Type B pancreatic cell (in vitro differentiated cells): ENCODE measurements around the gene INSR. TPM values are rescaled to one million over a fixed set of nuclear protein-coding genes. Genes with fewer than 3 reads are reported as not detected.

Source experiments
- DNase-seq: peaks from one replicate; pipeline ENCODE4 v3.0.0; 2021; ENCODE audit warnings: mixed read lengths; ENCODE audit not compliant: unreplicated experiment; ENCODE audit errors: extremely low spot score
- H3K27ac Mint-ChIP-seq: 2 replicates; pipeline ENCODE4 v1.8.0; 2021; ENCODE audit warnings: mild to moderate bottlenecking, mixed read lengths
- H3K27me3 Mint-ChIP-seq: 2 replicates; pipeline ENCODE4 v1.8.0; 2021; ENCODE audit warnings: mixed read lengths
- H3K36me3 Mint-ChIP-seq: 2 replicates; pipeline ENCODE4 v1.8.0; 2021; ENCODE audit warnings: mixed read lengths
- H3K4me1 Mint-ChIP-seq: one replicate; pipeline ENCODE4 v1.8.0; 2021; ENCODE audit warnings: mixed read lengths; ENCODE audit not compliant: unreplicated experiment
- H3K4me3 Mint-ChIP-seq: 2 replicates; pipeline ENCODE4 v1.8.0; 2021; ENCODE audit warnings: mild to moderate bottlenecking, mixed read lengths
- H3K9me3 Mint-ChIP-seq: 2 replicates; pipeline ENCODE4 v1.8.0; 2021; ENCODE audit warnings: mixed read lengths
- CTCF ChIP-seq: fragments of 200-600 bp; sonication (generic); conservative IDR thresholded peaks from 2 replicates; pipeline ENCODE4 v1.5.0; 2021; ENCODE audit warnings: antibody characterized with exemption, mild to moderate bottlenecking
- total RNA-seq: library from RNA; stranded (reverse); gene quantifications from 2 replicates; pipeline ENCODE4 v1.2.1, GENCODE V29; 2021; ENCODE audit warnings: low replicate concordance

The INSR gene
- total RNA-seq, 1 donor from 2014 or later = 33.7 TPM

- no peak for TF ChIP-seq CTCF
- Mint-ChIP-seq H3K9me3 (no peaks in the 10 kb centered on the region), H3K4me3 (no peak overlapping the region), H3K4me1 (peaks cover 27% of the 10 kb centered on the region), H3K36me3 (peaks cover 39% of the 10 kb centered on the region), H3K27ac (no peak overlapping the region), H3K27me3 (no peaks in the 10 kb centered on the region)
- DNase-seq = no peak
Observed at GRCh38 chr19:7266832-7267231, 27.4 kb downstream of the INSR start.

DNA sequence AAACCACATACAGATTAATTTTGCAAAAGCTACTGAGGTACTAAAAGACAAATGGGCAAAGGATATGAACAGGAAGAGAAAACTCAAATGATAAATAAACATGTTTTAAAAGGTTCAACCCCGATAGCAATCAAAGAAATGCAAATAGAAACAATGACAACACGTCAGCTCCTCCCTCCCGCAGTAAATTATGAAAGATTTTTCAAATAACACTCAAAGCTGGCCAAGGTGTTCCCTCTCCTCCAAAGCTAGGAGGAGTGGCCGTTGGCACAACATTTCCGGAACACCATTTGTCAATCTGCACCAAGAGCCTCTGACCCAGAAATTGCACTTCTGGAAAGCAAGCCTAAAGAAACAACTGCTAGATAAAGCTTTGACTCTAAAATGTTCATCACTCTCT lies 28.3 kb downstream of the INSR start:
- DNase-seq = no peak
- Mint-ChIP-seq H3K4me3 (peak overlapping the region; percentile 69), H3K27ac (peak overlapping the region; percentile 64), H3K9me3 (no peaks in the 10 kb centered on the region), H3K36me3 (peaks cover 39% of the 10 kb centered on the region), H3K4me1 (peaks cover 27% of the 10 kb centered on the region), H3K27me3 (no peaks in the 10 kb centered on the region)
- no peak for TF ChIP-seq CTCF

GRCh38 chr19:7264858-7265257 lies 29.4 kb downstream of the INSR start:
- no peak overlapping the region for H3K4me3 Mint-ChIP-seq
- DNase-seq = no peak
- H3K36me3 Mint-ChIP-seq = peaks cover 39% of the 10 kb centered on the region
- H3K27ac Mint-ChIP-seq = no peak overlapping the region
- H3K9me3 Mint-ChIP-seq = no peaks in the 10 kb centered on the region
- peaks cover 27% of the 10 kb centered on the region for H3K4me1 Mint-ChIP-seq
- H3K27me3 Mint-ChIP-seq = no peaks in the 10 kb centered on the region
- no peak for TF ChIP-seq CTCF

DNA sequence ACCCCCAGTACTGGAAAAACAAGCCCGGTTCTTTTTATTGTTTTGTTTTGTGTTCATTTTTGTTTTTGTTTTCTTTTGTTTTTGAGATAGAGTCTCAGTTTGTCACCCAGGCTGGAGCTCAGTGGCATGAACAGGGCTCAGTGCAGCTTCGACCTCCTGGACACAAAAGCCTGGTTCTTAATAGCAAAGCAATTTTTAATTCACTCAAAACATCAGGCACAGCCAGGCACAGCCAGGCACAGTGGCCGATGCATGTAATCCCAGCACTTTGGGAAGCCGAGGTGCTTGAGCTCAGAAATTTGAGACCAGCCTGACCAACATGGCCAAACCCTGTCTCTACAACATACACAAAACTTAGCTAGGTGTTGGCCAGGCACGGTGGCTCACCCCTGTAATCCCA lies 30.7 kb downstream of the INSR start:
- no peaks in the 10 kb centered on the region for H3K27me3 Mint-ChIP-seq

DNA sequence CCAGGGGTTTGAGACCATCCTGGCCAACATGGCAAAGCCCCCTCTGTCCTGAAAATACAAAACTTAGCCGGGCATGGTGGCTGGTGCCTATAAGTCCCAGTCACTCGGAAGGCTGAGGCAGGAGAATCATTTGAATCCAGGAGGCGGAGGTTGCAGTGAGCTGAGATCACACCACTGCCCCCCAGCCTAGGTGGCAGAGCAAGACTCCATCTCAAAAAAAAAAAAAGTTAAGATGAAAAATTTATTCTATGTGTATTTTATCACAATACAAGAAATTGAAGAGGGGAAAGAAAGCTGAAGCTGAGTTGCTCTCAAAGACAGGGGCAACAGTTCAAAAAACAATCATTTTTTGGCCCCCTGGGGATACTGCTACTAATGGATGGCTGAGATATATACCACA lies 31.1 kb downstream of the INSR start:
- Mint-ChIP-seq H3K27me3 (no peaks in the 10 kb centered on the region), H3K4me3 (no peak overlapping the region), H3K36me3 (peaks cover 29% of the 10 kb centered on the region), H3K27ac (no peak overlapping the region), H3K4me1 (peaks cover 16% of the 10 kb centered on the region), H3K9me3 (no peaks in the 10 kb centered on the region)
- no peak for DNase-seq
- no peak for TF ChIP-seq CTCF

More for the DNA sequence above, 30.7 kb downstream of the INSR start:
- Mint-ChIP-seq H3K4me3 (no peak overlapping the region), H3K9me3 (no peaks in the 10 kb centered on the region), H3K36me3 (peaks cover 33% of the 10 kb centered on the region), H3K4me1 (peaks cover 20% of the 10 kb centered on the region), H3K27ac (no peak overlapping the region)
- no peak for DNase-seq
- no peak for TF ChIP-seq CTCF

GRCh38 chr19:7262470-7262869 lies 31.7 kb downstream of the INSR start:
- Mint-ChIP-seq H3K9me3 (no peaks in the 10 kb centered on the region), H3K4me3 (no peak overlapping the region), H3K36me3 (peaks cover 23% of the 10 kb centered on the region), H3K27me3 (no peaks in the 10 kb centered on the region), H3K4me1 (peaks cover 12% of the 10 kb centered on the region), H3K27ac (no peak overlapping the region)
- DNase-seq = no peak
- no peak for TF ChIP-seq CTCF
